Central memory CD8-positive, alpha-beta T cell (primary cell): Measurements from ENCODE around the gene NLK.

Source experiments
- ATAC-seq: fragments of 150-1000 bp; cut with Tn5 transposase; replicated peaks from 2 replicates; pipeline ENCODE4 v1.10.0; 2022; ENCODE audit warnings: mild to moderate bottlenecking, moderate FRiP score, moderate number of reproducible peaks; ENCODE audit not compliant: poor library complexity, severe bottlenecking; ENCODE audit errors: extremely low read depth
- DNase-seq, 2 donors: peaks; one replicate each; pipeline ENCODE4 v3.0.0; 2021; ENCODE audit warnings: low spot score in 2 of 2
- H3K27ac Mint-ChIP-seq: one replicate; pipeline ENCODE4 v1.8.0; 2022; ENCODE audit warnings: low read depth, mild to moderate bottlenecking, moderate library complexity, mixed read lengths
- H3K27me3 Mint-ChIP-seq: one replicate; pipeline ENCODE4 v1.8.0; 2022; ENCODE audit warnings: mixed read lengths
- H3K36me3 Mint-ChIP-seq: one replicate; pipeline ENCODE4 v1.8.0; 2022; ENCODE audit warnings: mild to moderate bottlenecking, moderate library complexity, mixed read lengths; ENCODE audit not compliant: insufficient read depth
- H3K4me1 Mint-ChIP-seq: one replicate; pipeline ENCODE4 v1.8.0; 2022; ENCODE audit warnings: mixed read lengths
- H3K4me3 Mint-ChIP-seq: one replicate; pipeline ENCODE4 v1.8.0; 2022; ENCODE audit warnings: mild to moderate bottlenecking, moderate library complexity, mixed read lengths
- H3K9me3 Mint-ChIP-seq: one replicate; pipeline ENCODE4 v1.8.0; 2022; ENCODE audit warnings: mixed read lengths

Gene NLK

DNA sequence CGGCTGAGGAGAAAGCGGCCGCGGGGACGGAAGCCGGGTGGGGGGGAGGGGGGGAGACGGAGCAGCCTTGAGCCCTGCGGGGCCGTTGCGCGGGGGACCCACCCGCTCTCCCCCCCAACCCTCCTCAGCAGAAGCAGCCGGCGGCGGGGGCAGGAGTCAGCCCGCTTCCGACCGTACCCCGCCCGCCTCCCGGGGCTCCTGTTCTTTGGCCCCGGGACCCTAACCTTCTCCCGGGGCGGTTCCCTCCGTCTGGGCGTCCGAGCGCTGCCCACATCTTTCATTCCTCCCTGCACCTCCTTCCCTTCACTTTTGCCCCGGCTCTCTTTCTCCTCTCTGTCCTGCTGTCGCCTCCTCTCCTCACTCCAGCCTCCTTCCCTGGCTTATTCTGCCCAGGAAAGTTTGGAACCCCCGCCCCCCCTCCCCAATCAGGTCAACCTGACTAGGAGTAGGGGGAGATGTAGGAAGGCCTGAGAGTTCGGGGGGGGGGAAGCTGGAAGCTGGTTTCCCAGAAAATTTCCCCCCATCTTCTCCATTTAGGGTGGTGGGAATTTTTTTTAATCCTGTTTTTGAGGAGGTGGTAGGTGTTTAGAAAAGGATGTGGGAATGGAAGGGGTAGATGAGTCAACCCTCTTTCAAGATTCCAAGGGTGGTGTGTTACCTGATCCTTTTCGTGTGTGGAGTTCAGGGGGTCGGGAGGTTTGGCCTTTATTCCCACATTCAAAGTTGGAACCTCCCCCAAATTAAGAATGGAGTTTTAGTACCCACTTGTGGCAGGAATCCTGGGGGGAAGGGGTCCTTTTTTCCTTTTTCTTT lies 427 bp upstream of the NLK start:
- peak; percentile 16 for ATAC-seq
- DNase-seq: no peak
- Mint-ChIP-seq H3K9me3 (no peaks in the 10 kb centered on the region), H3K27me3 (no peaks in the 10 kb centered on the region), H3K4me1 (peaks cover 62% of the 10 kb centered on the region), H3K27ac (peak overlapping the region; percentile 88), H3K36me3 (peaks cover 9% of the 10 kb centered on the region), H3K4me3 (peak overlapping the region; percentile 89)

DNA sequence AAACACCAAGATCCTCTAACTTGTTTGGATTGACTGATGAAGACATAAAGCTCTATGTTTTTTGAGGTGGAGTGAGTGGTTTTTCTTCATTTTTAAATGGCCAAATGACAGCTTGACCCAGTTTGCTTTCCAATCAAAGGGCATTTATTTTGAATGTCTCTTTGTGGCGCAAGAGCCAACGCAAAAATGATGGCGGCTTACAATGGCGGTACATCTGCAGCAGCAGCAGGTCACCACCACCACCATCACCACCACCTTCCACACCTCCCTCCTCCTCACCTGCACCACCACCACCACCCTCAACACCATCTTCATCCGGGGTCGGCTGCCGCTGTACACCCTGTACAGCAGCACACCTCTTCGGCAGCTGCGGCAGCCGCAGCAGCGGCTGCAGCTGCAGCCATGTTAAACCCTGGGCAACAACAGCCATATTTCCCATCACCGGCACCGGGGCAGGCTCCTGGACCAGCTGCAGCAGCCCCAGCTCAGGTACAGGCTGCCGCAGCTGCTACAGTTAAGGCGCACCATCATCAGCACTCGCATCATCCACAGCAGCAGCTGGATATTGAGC lies 329 bp downstream of the NLK start:
- Mint-ChIP-seq H3K9me3 (no peaks in the 10 kb centered on the region), H3K4me1 (peaks cover 64% of the 10 kb centered on the region), H3K27me3 (no peaks in the 10 kb centered on the region), H3K4me3 (peak overlapping the region; percentile 89), H3K27ac (peak overlapping the region; percentile 88), H3K36me3 (peaks cover 9% of the 10 kb centered on the region)
- ATAC-seq (no peak), DNase-seq (no peak)

DNA sequence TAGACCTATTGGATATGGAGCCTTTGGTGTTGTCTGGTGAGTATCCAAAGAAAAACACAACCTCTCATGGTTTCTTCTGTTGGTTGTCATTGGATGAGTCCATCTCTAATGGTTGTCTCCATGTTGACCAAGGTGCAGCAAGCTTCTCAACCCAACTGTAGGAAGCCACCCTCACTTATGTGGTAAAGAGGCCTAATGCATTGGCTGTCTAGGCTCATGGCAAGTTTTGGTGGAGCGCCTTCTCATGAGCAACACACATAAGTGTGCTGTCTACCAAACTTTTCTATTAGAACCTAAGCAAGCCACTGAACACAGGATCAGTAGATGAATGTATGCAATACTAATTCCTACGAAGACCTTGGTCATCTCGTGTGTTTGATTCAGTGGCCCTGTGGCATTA lies 819 bp downstream of the NLK start:
- DNase-seq (no peak), ATAC-seq (no peak)
- no peaks in the 10 kb centered on the region for H3K9me3 Mint-ChIP-seq
- peaks cover 9% of the 10 kb centered on the region for H3K36me3 Mint-ChIP-seq
- peak overlapping the region; percentile 89 for H3K4me3 Mint-ChIP-seq
- H3K4me1 Mint-ChIP-seq: peaks cover 64% of the 10 kb centered on the region
- no peaks in the 10 kb centered on the region for H3K27me3 Mint-ChIP-seq
- peak overlapping the region; percentile 88 for H3K27ac Mint-ChIP-seq

DNA sequence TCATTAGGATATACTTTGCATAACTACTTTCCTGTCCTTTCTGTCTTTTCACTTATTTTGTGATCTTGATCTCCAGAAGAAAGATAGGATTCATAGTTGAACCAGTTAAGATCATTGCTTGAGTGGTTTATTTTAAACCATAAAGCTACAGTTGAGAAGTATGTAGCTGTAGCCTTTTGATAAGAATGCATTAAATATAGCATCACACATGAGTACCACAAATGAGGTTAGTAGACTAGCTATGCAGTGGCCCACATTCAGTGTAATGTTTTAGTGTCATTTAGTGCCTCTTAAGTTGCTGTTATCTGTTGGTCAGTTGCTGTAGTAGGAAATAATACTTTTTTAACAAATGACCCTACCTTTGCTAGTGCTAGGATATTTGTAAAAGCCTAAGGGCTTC lies 1.3 kb downstream of the NLK start:
- no peaks in the 10 kb centered on the region for H3K27me3 Mint-ChIP-seq
- peak overlapping the region; percentile 89 for H3K4me3 Mint-ChIP-seq
- DNase-seq: no peak
- peaks cover 9% of the 10 kb centered on the region for H3K36me3 Mint-ChIP-seq
- no peak for ATAC-seq
- H3K27ac Mint-ChIP-seq: no peak overlapping the region
- no peaks in the 10 kb centered on the region for H3K9me3 Mint-ChIP-seq
- peaks cover 65% of the 10 kb centered on the region for H3K4me1 Mint-ChIP-seq

DNA sequence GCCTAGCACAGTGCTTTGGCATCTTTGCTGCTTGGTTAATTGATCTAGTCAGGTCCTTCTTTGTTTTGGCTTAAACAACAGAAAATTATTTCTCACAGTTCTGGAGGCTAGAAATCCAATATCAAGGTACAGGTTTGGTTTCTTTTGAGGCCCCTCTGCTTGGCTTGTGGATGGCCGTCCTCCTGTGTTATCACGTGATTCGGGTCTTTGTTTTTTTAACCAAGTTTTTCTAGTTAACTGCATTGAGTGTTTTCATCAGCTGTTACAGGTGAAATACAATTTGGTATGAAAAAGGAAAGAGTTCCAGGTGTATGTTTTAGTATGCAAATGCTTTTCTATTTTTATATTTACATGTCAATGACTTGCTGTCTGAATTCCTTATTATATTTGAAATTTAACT lies 2.8 kb downstream of the NLK start:
- ATAC-seq (no peak), DNase-seq (no peak)
- no peaks in the 10 kb centered on the region for H3K9me3 Mint-ChIP-seq
- peaks cover 74% of the 10 kb centered on the region for H3K4me1 Mint-ChIP-seq
- peaks cover 7% of the 10 kb centered on the region for H3K36me3 Mint-ChIP-seq
- no peaks in the 10 kb centered on the region for H3K27me3 Mint-ChIP-seq
- H3K27ac Mint-ChIP-seq: no peak overlapping the region
- H3K4me3 Mint-ChIP-seq: no peak overlapping the region

DNA sequence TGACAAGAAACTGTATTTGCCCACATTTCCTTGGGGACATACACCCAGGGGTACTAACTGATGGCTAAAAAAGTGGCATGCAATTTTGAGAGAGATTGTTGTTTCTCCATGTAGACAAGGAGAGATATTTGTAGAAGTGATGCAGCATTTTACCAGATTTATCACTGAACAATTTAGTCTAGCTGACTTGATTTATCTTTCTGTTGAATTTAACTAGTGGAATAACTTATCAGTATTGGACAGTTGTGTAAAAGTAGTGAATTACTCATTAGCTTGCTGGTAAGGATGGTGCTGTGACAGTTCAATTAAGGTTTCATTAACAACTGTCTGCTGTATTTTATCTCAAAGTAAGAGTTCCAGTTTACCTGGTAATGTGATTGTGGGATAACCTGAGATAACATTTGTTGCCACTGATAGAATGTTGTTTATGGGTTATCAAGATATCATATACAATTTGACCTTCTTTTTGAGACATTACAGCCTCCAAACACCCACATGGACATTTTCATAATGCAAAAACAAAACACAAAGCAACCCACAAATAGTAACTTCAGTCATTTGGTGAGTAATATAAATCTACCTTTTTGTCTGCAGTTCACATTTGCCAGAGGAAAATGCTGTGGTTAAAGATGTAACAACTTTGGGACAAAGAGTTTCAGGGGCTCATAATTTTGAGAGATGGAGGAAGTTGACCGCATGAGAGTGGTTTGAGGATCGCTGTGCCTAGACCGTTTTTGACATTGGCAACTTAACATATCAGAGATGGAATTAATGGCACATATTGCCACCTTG lies 3.8 kb downstream of the NLK start:
- Mint-ChIP-seq H3K27ac (no peak overlapping the region), H3K4me3 (no peak overlapping the region)
- ATAC-seq: no peak

DNA sequence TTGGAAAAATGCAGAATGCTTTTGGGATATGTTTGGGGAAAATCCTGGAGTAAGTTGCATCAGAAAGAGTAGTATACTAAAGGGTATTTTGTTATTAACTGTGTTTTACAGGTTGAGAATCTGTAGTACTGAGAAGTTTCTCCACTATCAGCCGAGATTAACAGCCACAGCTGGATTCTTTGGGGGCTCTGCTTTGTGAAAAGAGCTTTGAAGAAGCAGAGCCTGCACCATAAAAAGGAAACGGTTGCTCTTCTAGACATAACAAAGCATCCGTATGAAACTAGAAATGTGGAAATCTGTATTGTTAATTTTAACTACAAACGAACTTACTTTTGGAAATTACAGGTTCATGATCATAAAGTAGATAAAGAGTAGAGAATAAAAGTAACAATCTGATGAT lies 5.3 kb downstream of the NLK start:
- ATAC-seq (no peak), DNase-seq (no peak)
- no peak overlapping the region for H3K27ac Mint-ChIP-seq
- H3K36me3 Mint-ChIP-seq: no peaks in the 10 kb centered on the region
- H3K4me1 Mint-ChIP-seq: peaks cover 63% of the 10 kb centered on the region
- H3K9me3 Mint-ChIP-seq: no peaks in the 10 kb centered on the region
- H3K27me3 Mint-ChIP-seq: no peaks in the 10 kb centered on the region
- no peak overlapping the region for H3K4me3 Mint-ChIP-seq

More for the DNA sequence above, 3.8 kb downstream of the NLK start:
- H3K36me3 Mint-ChIP-seq: peaks cover 7% of the 10 kb centered on the region
- H3K9me3 Mint-ChIP-seq: no peaks in the 10 kb centered on the region
- peaks cover 72% of the 10 kb centered on the region for H3K4me1 Mint-ChIP-seq
- H3K27me3 Mint-ChIP-seq: no peaks in the 10 kb centered on the region
- DNase-seq: no peak

DNA sequence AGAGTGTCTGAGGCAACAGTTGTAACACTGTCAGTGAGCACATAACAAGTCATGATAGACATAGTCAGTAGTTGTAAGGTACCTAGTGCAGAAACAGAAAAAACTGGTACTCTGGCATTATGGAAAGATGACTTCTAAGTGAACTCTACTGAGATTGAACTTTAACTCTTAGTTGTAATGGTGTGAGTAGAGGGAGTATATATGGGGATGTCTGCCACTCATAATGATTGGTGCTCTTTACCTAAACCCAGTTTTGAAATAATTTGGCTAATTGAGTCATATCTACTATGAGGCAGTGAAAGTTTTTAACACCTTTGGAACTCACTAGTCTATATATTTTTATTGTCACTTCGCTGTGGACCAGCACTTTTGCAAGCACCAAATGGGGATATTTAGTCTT lies 6.6 kb downstream of the NLK start:
- Mint-ChIP-seq H3K9me3 (no peaks in the 10 kb centered on the region), H3K27ac (no peak overlapping the region), H3K4me3 (no peak overlapping the region), H3K4me1 (peaks cover 59% of the 10 kb centered on the region), H3K36me3 (no peaks in the 10 kb centered on the region), H3K27me3 (no peaks in the 10 kb centered on the region)
- DNase-seq (no peak), ATAC-seq (no peak)

DNA sequence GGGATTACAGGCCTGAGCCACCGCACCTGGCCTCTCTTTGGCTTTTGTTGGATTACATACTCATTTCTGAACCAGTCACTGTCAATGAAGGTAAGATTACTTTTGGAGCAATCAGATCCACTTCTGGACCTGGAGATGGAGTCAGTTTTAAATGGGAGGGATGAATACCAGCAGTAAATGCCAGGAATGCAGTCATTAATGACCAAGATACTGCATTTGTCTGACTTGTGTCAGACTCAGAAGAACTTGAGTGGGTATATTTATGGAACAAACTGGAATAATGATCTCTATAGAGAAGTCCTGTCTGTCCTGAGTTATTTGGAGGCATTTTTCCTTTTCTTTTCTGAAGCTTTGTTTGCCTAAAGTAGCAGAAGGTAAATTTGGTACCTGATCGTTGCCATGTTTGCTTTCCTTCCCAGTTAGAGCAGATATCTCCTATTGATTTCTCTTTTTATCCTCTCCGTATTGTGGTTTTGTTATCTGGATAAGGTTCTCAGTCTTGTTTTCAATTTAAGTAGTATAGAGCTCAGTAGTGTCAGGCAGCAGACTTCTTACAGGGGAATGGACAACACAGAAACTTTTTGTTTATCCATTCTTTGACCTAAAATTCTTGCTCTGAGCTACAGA lies 10.7 kb downstream of the NLK start:
- Mint-ChIP-seq H3K27ac (no peak overlapping the region), H3K4me1 (peaks cover 33% of the 10 kb centered on the region)

DNA sequence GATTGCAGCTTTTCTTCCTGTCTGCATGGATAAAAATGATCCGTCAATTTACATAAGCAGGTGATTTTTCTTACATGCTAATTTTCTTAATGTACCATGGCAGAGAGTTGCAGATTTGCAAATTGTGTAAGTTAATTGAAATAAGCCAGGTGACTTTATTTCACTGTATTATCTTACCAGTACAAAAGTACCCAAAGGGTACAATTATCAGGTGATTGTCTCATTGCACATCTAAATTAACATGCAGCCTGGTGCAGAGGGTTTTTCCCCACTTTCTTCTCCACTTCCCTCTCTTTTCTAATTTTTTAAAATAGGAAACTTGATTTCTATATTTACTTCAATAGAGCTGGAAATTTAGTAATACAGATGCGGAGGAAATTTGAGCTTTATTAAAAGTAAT lies 11.2 kb downstream of the NLK start:
- no peaks in the 10 kb centered on the region for H3K36me3 Mint-ChIP-seq
- no peaks in the 10 kb centered on the region for H3K9me3 Mint-ChIP-seq
- H3K4me1 Mint-ChIP-seq: peaks cover 32% of the 10 kb centered on the region
- DNase-seq (no peak), ATAC-seq (no peak)
- no peak overlapping the region for H3K4me3 Mint-ChIP-seq
- no peak overlapping the region for H3K27ac Mint-ChIP-seq
- H3K27me3 Mint-ChIP-seq: no peaks in the 10 kb centered on the region

More for the DNA sequence above, 10.7 kb downstream of the NLK start:
- no peak for DNase-seq
- Mint-ChIP-seq H3K27me3 (no peaks in the 10 kb centered on the region), H3K36me3 (no peaks in the 10 kb centered on the region), H3K4me3 (no peak overlapping the region), H3K9me3 (no peaks in the 10 kb centered on the region)
- ATAC-seq: no peak

DNA sequence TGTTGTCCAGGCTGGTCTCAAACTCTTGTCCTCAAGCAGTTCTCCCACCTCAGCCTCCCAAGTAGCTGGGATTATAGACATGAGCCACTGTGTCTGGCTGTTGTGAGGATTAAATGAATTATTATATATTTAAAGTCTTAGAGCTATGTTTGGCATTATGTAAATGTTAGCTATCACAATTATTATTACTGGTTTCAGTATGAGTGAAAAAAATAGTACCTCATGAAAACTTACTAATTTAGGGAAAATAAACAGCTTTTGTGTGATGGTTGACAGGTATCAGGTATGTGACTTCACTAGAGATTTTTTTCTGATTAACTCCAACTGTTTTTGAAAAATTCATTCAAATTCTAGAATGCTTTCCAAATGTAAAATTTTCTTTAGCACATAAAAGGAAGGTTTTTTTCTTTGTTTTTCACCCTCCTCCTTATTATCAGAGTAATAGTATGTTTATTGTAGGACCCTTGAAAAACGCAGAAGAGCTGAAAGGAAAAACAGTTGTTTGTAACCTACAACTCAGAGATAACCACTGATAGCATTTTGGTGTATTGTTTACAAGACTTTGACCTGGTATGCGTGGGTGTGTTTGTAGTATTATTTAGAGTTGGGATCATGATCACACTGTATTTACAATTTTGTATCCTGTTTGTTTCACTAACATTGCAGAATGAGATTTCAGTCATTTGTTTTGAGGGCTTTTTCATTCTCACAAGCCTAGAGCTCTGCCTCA lies 13.2 kb downstream of the NLK start:
- DNase-seq (no peak), ATAC-seq (no peak)
- Mint-ChIP-seq H3K27me3 (no peaks in the 10 kb centered on the region), H3K9me3 (no peaks in the 10 kb centered on the region), H3K4me1 (peaks cover 15% of the 10 kb centered on the region), H3K36me3 (no peaks in the 10 kb centered on the region), H3K4me3 (no peak overlapping the region), H3K27ac (no peak overlapping the region)

DNA sequence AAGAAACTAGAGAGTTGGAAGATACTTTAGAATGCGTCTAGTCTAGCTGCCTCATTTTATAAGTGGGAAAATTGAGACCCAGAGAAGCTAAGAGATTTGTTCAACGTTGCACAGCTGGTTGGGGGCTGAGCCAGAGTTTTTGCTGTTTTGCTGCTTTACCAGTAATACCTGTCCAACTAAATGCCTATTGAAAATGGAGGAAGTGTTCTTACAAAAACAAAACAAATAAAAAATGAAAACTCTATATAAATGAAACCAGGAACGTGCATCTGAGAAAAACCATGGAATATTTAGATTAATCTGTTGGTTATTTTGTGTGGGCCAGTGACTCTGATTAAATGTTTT lies 13.8 kb downstream of the NLK start:
- Mint-ChIP-seq H3K9me3 (no peaks in the 10 kb centered on the region), H3K27ac (no peak overlapping the region), H3K27me3 (no peaks in the 10 kb centered on the region), H3K36me3 (no peaks in the 10 kb centered on the region), H3K4me3 (no peak overlapping the region), H3K4me1 (peaks cover 15% of the 10 kb centered on the region)
- ATAC-seq (no peak), DNase-seq (no peak)
